Neural crest cell (in vitro differentiated cells): ENCODE measurements around the gene GALNT17. TPM values are rescaled to one million over a fixed set of nuclear protein-coding genes. Genes with fewer than 3 reads are reported as not detected.

Source experiments
- DNase-seq: peaks from one replicate; pipeline ENCODE4 v3.0.0; 2021; ENCODE audit warnings: low read depth, mixed read lengths, low spot score
- H3K27ac Mint-ChIP-seq: one replicate; pipeline ENCODE4 v1.8.0; 2021; ENCODE audit warnings: mild to moderate bottlenecking, mixed read lengths; ENCODE audit not compliant: unreplicated experiment
- H3K27me3 Mint-ChIP-seq: 2 replicates; pipeline ENCODE4 v1.8.0; 2021; ENCODE audit warnings: low read depth, mild to moderate bottlenecking, mixed read lengths
- H3K36me3 Mint-ChIP-seq: 2 replicates; pipeline ENCODE4 v1.8.0; 2021; ENCODE audit warnings: low read depth, mild to moderate bottlenecking, mixed read lengths
- H3K4me1 Mint-ChIP-seq: 2 replicates; pipeline ENCODE4 v1.8.0; 2021; ENCODE audit warnings: mixed read lengths
- H3K4me3 Mint-ChIP-seq: one replicate; pipeline ENCODE4 v1.8.0; 2021; ENCODE audit warnings: mild to moderate bottlenecking, mixed read lengths
- H3K9me3 Mint-ChIP-seq: 2 replicates; pipeline ENCODE4 v1.8.0; 2021; ENCODE audit warnings: mixed read lengths
- total RNA-seq: library from RNA; stranded (reverse); gene quantifications from 2 replicates; pipeline ENCODE4 v1.2.1, GENCODE V29; 2021
- TF ChIP-seq, protein P1 (sequence below): fragments of 200-600 bp; sonication (generic); conservative IDR thresholded peaks from 2 replicates; pipeline ENCODE4 v1.5.0; 2021; ENCODE audit warnings: antibody characterized with exemption, mild to moderate bottlenecking

Gene GALNT17
- total RNA-seq, 1 donor from 2014 or later = 11.0 TPM

DNA sequence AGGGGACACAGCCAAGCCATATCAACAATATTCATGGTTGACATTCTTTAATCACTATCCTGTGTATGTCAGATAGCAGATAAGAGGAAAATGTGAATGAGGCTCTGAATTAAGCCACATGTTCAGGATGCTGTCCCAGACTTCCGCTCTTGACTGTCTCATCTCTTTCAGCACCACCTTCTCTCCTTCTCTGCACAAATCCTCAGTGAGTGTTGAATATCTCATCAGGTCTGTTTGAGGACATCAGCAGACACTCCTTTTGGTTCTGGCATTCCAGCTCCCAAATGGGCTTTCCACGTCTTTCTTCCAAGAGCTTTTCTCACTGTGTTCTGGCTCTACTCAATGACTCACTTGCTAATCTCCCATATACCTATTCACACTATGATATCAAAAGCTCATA, 321.7 kb downstream of the GALNT17 start:
- Mint-ChIP-seq H3K9me3 (no peaks in the 10 kb centered on the region), H3K27me3 (no peaks in the 10 kb centered on the region), H3K27ac (no peak overlapping the region), H3K4me1 (peaks cover 6% of the 10 kb centered on the region), H3K4me3 (no peak overlapping the region), H3K36me3 (no peaks in the 10 kb centered on the region)
- TF ChIP-seq, protein P1, sequence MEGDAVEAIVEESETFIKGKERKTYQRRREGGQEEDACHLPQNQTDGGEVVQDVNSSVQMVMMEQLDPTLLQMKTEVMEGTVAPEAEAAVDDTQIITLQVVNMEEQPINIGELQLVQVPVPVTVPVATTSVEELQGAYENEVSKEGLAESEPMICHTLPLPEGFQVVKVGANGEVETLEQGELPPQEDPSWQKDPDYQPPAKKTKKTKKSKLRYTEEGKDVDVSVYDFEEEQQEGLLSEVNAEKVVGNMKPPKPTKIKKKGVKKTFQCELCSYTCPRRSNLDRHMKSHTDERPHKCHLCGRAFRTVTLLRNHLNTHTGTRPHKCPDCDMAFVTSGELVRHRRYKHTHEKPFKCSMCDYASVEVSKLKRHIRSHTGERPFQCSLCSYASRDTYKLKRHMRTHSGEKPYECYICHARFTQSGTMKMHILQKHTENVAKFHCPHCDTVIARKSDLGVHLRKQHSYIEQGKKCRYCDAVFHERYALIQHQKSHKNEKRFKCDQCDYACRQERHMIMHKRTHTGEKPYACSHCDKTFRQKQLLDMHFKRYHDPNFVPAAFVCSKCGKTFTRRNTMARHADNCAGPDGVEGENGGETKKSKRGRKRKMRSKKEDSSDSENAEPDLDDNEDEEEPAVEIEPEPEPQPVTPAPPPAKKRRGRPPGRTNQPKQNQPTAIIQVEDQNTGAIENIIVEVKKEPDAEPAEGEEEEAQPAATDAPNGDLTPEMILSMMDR = no peak
- DNase-seq = no peak

DNA sequence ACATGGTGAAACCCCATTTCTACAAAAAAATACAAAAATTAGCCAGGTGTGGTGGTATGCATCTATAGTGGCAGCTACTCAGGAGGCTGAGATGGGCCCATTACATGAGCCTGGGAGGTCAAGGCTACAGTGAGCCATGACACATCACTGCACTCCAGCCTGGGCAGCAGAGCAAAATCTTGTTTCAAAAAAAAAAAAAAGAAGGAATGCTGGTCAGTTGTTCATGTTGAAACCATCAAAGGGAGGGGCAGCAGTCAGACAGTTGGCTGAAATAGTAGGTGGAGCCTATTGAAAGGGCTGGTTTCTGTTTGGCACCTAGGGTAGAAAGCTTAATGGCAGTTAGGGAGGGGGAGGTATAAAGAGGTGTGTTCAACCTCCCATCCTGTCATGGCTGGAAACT, 323.0 kb downstream of the GALNT17 start:
- no peaks in the 10 kb centered on the region for H3K27me3 Mint-ChIP-seq
- no peak overlapping the region for H3K4me3 Mint-ChIP-seq
- TF ChIP-seq, protein P1 = no peak
- no peaks in the 10 kb centered on the region for H3K9me3 Mint-ChIP-seq
- DNase-seq = no peak
- H3K36me3 Mint-ChIP-seq = no peaks in the 10 kb centered on the region
- H3K27ac Mint-ChIP-seq = no peak overlapping the region
- peaks cover 6% of the 10 kb centered on the region for H3K4me1 Mint-ChIP-seq

DNA sequence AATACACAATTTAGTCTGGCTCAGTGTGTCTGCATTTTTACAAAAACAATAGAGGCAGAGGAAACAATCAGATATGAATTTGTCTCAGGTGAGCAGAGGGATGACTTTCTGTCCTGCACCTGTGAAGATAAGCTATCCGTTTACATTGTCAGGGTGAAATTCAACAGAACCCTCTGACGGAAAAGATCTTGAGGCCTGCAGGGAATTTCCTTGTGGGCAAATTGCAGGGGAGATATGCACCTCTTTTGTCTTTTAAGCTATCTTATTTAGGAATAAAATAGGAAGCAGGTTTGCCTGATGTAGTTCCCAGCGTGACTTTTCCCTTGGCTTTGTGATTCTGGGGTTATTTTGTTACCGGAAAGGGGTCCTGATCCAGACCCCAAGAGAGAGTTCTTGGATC, 325.1 kb downstream of the GALNT17 start:
- no peaks in the 10 kb centered on the region for H3K36me3 Mint-ChIP-seq
- TF ChIP-seq, protein P1 = no peak
- H3K9me3 Mint-ChIP-seq = no peaks in the 10 kb centered on the region
- H3K4me3 Mint-ChIP-seq = no peak overlapping the region
- DNase-seq = no peak
- peak overlapping the region; percentile 83 for H3K27ac Mint-ChIP-seq
- H3K4me1 Mint-ChIP-seq = peaks cover 15% of the 10 kb centered on the region
- H3K27me3 Mint-ChIP-seq = no peaks in the 10 kb centered on the region

DNA sequence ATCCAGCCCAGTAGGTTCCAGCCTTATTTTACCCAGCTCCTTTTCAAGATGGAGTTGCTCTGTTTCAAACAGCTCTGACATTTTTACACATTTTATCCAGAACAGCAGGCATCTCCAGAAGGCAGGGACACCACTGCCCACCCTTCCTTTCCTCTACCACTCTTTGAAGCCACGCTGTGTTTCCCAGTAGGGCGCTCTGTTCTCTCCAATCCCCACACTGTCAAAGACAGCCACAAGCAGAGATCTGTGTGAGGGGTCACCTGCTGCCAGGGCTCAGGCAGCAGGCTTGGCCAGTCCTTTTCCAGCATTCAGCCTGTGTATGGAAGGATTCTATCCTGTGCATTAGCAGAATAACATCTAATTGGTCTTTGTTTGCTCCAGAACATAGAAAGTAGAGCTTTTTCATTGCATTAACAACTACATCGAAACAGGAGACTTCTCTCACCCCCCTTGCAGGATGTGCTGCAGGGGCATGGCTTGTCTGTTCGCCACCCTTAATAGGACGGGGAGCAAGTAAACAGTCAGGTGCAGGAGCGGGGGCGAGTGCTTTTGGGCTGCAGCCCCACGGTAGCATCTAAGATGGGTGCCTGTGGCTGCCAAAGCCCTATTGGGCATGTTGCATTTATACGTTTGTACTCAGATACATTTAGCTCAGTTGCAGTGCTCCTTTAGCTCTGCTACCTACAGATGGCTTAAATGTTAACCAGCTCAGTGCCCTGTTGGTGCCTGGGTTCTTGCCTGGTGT, 326.1 kb downstream of the GALNT17 start:
- Mint-ChIP-seq H3K27me3 (no peaks in the 10 kb centered on the region), H3K4me1 (peaks cover 17% of the 10 kb centered on the region), H3K27ac (no peak overlapping the region), H3K4me3 (no peak overlapping the region), H3K9me3 (no peaks in the 10 kb centered on the region), H3K36me3 (no peaks in the 10 kb centered on the region)
- no peak for DNase-seq
- TF ChIP-seq, protein P1 = no peak

DNA sequence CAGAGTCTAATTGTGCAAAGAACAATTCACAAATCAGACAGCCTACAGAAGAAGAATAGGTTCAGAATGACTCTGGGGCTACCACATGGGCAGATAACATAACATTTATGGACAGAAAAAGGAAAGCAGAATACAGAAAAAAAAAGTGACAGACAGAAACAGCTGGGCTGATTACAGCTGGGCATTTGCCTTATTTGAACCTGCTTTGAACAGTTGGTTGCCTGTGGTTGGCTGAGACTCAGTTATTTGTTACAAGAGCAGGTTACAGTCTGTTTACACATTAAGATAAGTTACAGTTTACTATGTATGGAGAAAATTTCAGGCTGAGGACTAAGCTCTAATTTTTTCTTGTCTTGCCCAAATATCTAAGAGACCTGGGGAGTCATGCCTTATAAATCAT, 327.2 kb downstream of the GALNT17 start:
- Mint-ChIP-seq H3K4me1 (peaks cover 17% of the 10 kb centered on the region), H3K27ac (no peak overlapping the region), H3K4me3 (no peak overlapping the region), H3K36me3 (no peaks in the 10 kb centered on the region), H3K27me3 (no peaks in the 10 kb centered on the region), H3K9me3 (peaks cover 2% of the 10 kb centered on the region)
- TF ChIP-seq, protein P1 = no peak
- no peak for DNase-seq
